SK-N-SH (cell line): Measurements from ENCODE around the gene ZSCAN9. TPM values are rescaled to one million over a fixed set of nuclear protein-coding genes. Genes with fewer than 3 reads are reported as not detected.

Source experiments
- CTCF ChIA-PET: fragments of 300-600, 350-600 bp; formaldehyde crosslinking; extraction: SDS; loops from one replicate; lab custom pipeline; 2021; lab: Yijun Ruan, JAX
- POLR2A ChIA-PET: fragments of 350-600 bp; sonication (Branson Sonifier 250); formaldehyde crosslinking; extraction: SDS; loops from one replicate; lab custom pipeline; 2020; ENCODE audit warnings: antibody characterized with exemption, inconsistent platforms; lab: Yijun Ruan, JAX
- DNase-seq: peaks from one replicate; pipeline ENCODE4 v3.0.0; 2012
- H2AFZ ChIP-seq: fragments of 200-600 bp; sonication (generic); 2 replicates; pipeline ENCODE4 v1.8.1; 2016; ENCODE audit warnings: antibody characterized with exemption, mild to moderate bottlenecking, low read depth
- H3F3A ChIP-seq: fragments of 200-600 bp; sonication (generic); replicated peaks from 2 replicates; pipeline ENCODE3; 2016; ENCODE audit warnings: antibody characterized with exemption, mild to moderate bottlenecking; ENCODE audit not compliant: insufficient read depth
- H3K27ac ChIP-seq, 2 experiments: fragments of 200-500 bp in 1 of 2; fragments of 200-600 bp in 1 of 2; sonication (Bioruptor generic) in 1 of 2; sonication (generic), shearing (Covaris generic) in 1 of 2; 2 replicates each; pipeline versions ENCODE4 v1.5.1 to v1.6.1; 2014 to 2016; ENCODE audit warnings: low read depth in 2 of 2, inconsistent platforms in 1 of 2, low read length in 1 of 2, mild to moderate bottlenecking in 1 of 2, mixed read lengths in 1 of 2
- H3K27me3 ChIP-seq: fragments of 200-600 bp; sonication (generic), shearing (Covaris generic); 2 replicates; pipeline ENCODE4 v1.6.1; 2016; ENCODE audit warnings: mixed run types; ENCODE audit not compliant: insufficient read depth
- H3K36me3 ChIP-seq, 2 experiments: fragments of 200-500 bp in 1 of 2; fragments of 200-600 bp in 1 of 2; sonication (Bioruptor generic) in 1 of 2; sonication (generic) in 1 of 2; replicated peaks in 1 of 2; 2 replicates each; pipeline versions ENCODE3 to v1.5.1; 2014 to 2016; ENCODE audit warnings: low read length in 1 of 2, mild to moderate bottlenecking in 1 of 2; ENCODE audit not compliant: insufficient read depth in 2 of 2, control insufficient read depth in 1 of 2
- H3K4me1 ChIP-seq, 2 experiments: fragments of 200-500 bp in 1 of 2; fragments of 200-600 bp in 1 of 2; sonication (Bioruptor generic) in 1 of 2; sonication (generic), shearing (Covaris generic) in 1 of 2; 2 replicates each; pipeline versions ENCODE4 v1.5.1 to v1.6.1; 2014 to 2016; ENCODE audit warnings: low read depth in 1 of 2, low read length in 1 of 2, mixed run types in 1 of 2; ENCODE audit not compliant: insufficient read depth in 2 of 2, control insufficient read depth in 1 of 2
- H3K4me2 ChIP-seq: fragments of 200-600 bp; sonication (generic), shearing (Covaris generic); 2 replicates; pipeline ENCODE4 v1.6.1; 2017; ENCODE audit warnings: mixed run types
- H3K4me3 ChIP-seq, 2 experiments: fragments of 200-500 bp in 1 of 2; fragments of 200-600 bp in 1 of 2; sonication (Bioruptor generic) in 1 of 2; sonication (generic), shearing (Covaris generic) in 1 of 2; 2 replicates each; pipeline versions ENCODE4 v1.5.1 to v1.8.1; 2014 to 2016; ENCODE audit warnings: low read depth in 2 of 2, inconsistent platforms in 1 of 2, low read length in 1 of 2, mild to moderate bottlenecking in 1 of 2, mixed read lengths in 1 of 2, moderate library complexity in 1 of 2
- H3K79me2 ChIP-seq: fragments of 200-600 bp; sonication (generic); 2 replicates; pipeline ENCODE4 v1.8.1; 2017; ENCODE audit warnings: mild to moderate bottlenecking; ENCODE audit not compliant: insufficient read depth
- H3K9ac ChIP-seq: fragments of 200-600 bp; sonication (generic); 2 replicates; pipeline ENCODE4 v1.6.1; 2017; ENCODE audit warnings: mixed run types
- H3K9me2 ChIP-seq: fragments of 200-600 bp; sonication (generic); 2 replicates; pipeline ENCODE4 v1.6.1; 2017; ENCODE audit warnings: mixed run types
- H3K9me3 ChIP-seq: fragments of 200-600 bp; sonication (generic); 2 replicates; pipeline ENCODE4 v1.6.1; 2017; ENCODE audit warnings: mixed run types, mild to moderate bottlenecking, moderate library complexity
- H4K20me1 ChIP-seq: fragments of 200-600 bp; sonication (generic); 2 replicates; pipeline ENCODE4 v1.6.1; 2017; ENCODE audit warnings: mild to moderate bottlenecking, mixed run types; ENCODE audit not compliant: insufficient read depth
- CTCF ChIP-seq: fragments of 200-600 bp; sonication (generic); IDR thresholded peaks from 2 replicates; pipeline ENCODE4 v1.6.1; 2017; ENCODE audit warnings: antibody characterized with exemption, mild to moderate bottlenecking, moderate library complexity
- ELF1 ChIP-seq: IDR thresholded peaks from 2 replicates; pipeline ENCODE4 v1.4.0; 2012
- EP300 ChIP-seq, 2 experiments: IDR thresholded peaks; 2 replicates each; pipeline versions ENCODE4 v1.4.0 to v1.6.1; 2012; ENCODE audit warnings: borderline replicate concordance in 1 of 2, low read depth in 1 of 2, low read length in 1 of 2
- FOSL2 ChIP-seq: IDR thresholded peaks from 2 replicates; pipeline ENCODE4 v1.4.0; 2012; ENCODE audit warnings: low read depth, mild to moderate bottlenecking, moderate library complexity, borderline replicate concordance
- FOXJ3 ChIP-seq: sonication (generic); formaldehyde crosslinking; IDR thresholded peaks from 2 replicates; pipeline ENCODE4 v1.5.1; 2020; ENCODE audit warnings: mild to moderate bottlenecking, missing genetic modification reagents
- FOXM1 ChIP-seq: IDR thresholded peaks from 2 replicates; pipeline ENCODE4 v1.4.0; 2012; ENCODE audit warnings: low read depth, mild to moderate bottlenecking
- GABPA ChIP-seq: IDR thresholded peaks from 2 replicates; pipeline ENCODE4 v1.4.0; 2012; ENCODE audit warnings: low read depth, mild to moderate bottlenecking
- GATA2 ChIP-seq: sonication (generic); formaldehyde crosslinking; IDR thresholded peaks from 2 replicates; pipeline ENCODE4 v1.5.0; 2020; ENCODE audit warnings: mild to moderate bottlenecking, missing genetic modification reagents
- IRF3 ChIP-seq: fragments of 150-350 bp; IDR thresholded peaks from 2 replicates; pipeline ENCODE4 v1.6.1; 2016; ENCODE audit warnings: mild to moderate bottlenecking, low read depth, low read length
- JUND ChIP-seq: IDR thresholded peaks from 2 replicates; pipeline ENCODE4 v1.4.0; 2012
- NFIC ChIP-seq: IDR thresholded peaks from 2 replicates; pipeline ENCODE4 v1.4.0; 2012; ENCODE audit warnings: borderline replicate concordance
- PBX3 ChIP-seq: IDR thresholded peaks from 2 replicates; pipeline ENCODE4; 2012
- RCOR1 ChIP-seq: fragments of 150-350 bp; IDR thresholded peaks from 2 replicates; pipeline ENCODE4 v1.6.1; 2017; ENCODE audit warnings: antibody characterized with exemption, low read length
- REST ChIP-seq: IDR thresholded peaks from 2 replicates; pipeline ENCODE4 v1.6.1; 2012; ENCODE audit warnings: mild to moderate bottlenecking, low read depth, low read length, moderate library complexity
- TCF12 ChIP-seq: IDR thresholded peaks from 2 replicates; pipeline ENCODE4 v1.4.0; 2012
- TEAD4 ChIP-seq: IDR thresholded peaks from 2 replicates; pipeline ENCODE4 v1.4.0; 2012; ENCODE audit warnings: mild to moderate bottlenecking, borderline replicate concordance; ENCODE audit not compliant: insufficient read depth
- USF1 ChIP-seq: IDR thresholded peaks from 2 replicates; pipeline ENCODE4 v1.4.0; 2012; ENCODE audit warnings: low read depth, borderline replicate concordance
- WGBS: methylation state at CpG from one replicate; pipeline ENCODE4 v1.1.6; 2017; ENCODE audit warnings: low lambda C conversion rate; 5-methylcytosine and 5-hydroxymethylcytosine counted together
- polyA plus RNA-seq, 3 experiments: library from polyadenylated mRNA; depleted of rRNA; stranded (reverse); fragments of >200 nt; gene quantifications; 2 replicates each; pipeline ENCODE4 v1.2.3, GENCODE V29; 2012

ZSCAN9 gene
- polyA plus RNA-seq, 1 of the 3 experiments (the other 2 are of a cell fraction) = 13.7 TPM

- no peak overlapping the region for H3K4me3 ChIP-seq
- no peaks in the 10 kb centered on the region for H3K4me1 ChIP-seq
- H2AFZ ChIP-seq = no peak overlapping the region
- DNase-seq = no peak
- no peaks in the 10 kb centered on the region for H3K79me2 ChIP-seq
- H3K36me3 ChIP-seq = no peaks in the 10 kb centered on the region
- H4K20me1 ChIP-seq = no peaks in the 10 kb centered on the region
- POLR2A ChIA-PET = no interaction called here
- no peaks in the 10 kb centered on the region for H3K9me2 ChIP-seq
- peaks cover 4% of the 10 kb centered on the region; the same call in 1 of the 2 replicates for H3K9me3 ChIP-seq
- no peak overlapping the region for H3K9ac ChIP-seq
- CTCF ChIA-PET = no interaction called here
- no peak overlapping the region for H3K4me2 ChIP-seq
- H3F3A ChIP-seq = no peaks in the 10 kb centered on the region
- TF ChIP-seq GABPA (no peak), NFIC (no peak), PBX3 (no peak), GATA2 (CRISPR knock-in tag) (no peak), FOSL2 (no peak), FOXM1 (no peak), REST (no peak), RCOR1 (no peak), CTCF (no peak), TCF12 (no peak), IRF3 (no peak), JUND (no peak), ELF1 (no peak), USF1 (no peak), TEAD4 (no peak), FOXJ3 (no peak), EP300 (IDR thresholded peaks at IDR 0.05; ENCODE audit: borderline replicate concordance in 1 of 2, low read depth in 1 of 2, low read length in 1 of 2) (no peak)
- no peaks in the 10 kb centered on the region for H3K27me3 ChIP-seq
- WGBS = 0% methylated on average over 1 of the region's 1 CpG
- H3K27ac ChIP-seq = no peak overlapping the region
These were observed 25.1 kb upstream of the ZSCAN9 start for GRCh38 chr6:28200020-28200419.
